ENCODE measurements around the gene SH3GL2.
A peak's percentile ranks its signal among the peaks of the same experiment; 100 is the strongest.
"Not testable (repeated sequence)": the region's sequence is repeated elsewhere in the genome, so short reads cannot be mapped to it uniquely, and the experiment has no call there.

Gene SH3GL2

DNA sequence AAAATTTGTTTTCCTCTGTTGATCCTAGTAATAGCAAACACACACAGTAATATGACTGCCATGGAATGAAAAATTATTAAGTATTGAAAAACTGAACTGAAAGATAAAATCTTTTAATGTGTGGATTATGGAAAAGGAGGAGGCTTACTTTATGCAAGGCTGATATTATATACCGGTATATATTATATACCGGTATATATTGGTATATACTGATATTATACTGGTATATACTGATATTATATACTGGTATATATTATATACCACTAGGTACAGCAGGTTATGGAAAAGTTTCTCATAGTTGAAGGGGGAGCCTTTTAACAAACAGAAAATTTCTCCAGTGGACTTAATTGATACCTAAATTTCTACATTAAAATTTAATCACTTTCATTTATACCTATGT, 181.4 kb downstream of the SH3GL2 start:
- no peak for DNase-seq

DNA sequence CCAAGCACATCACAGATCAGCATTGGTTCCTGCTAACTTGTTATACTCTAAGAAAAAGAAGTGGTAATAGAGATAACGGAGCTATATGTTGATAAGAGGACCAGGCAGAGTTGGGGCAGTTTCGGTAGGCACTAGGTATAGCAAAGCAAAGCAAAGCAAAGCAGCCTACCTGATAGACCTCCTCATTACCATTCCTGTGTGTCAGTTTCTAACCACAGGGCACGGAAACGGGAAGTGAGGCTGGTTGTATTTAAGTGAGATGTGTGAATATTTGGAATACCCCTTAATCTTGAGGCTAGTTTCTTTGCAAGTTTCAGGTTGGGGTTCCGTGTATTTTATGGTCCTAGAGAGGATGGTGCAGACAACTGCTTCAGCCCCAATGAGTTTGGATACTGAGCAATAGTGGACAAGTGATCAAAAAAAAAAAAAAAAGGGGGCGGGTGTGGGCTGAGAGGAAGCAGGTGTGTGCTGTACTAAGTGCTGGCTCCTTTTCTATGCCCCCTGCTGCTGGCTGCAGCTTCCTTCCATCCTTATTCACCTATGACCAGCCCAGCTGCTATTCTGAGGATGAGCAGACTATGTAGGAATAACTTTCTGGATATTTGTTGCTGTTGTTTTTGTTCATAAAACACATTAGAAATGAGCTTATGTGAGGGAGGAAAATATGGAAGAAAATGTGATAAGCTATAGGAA, 183.3 kb downstream of the SH3GL2 start:
- DNase-seq, result no peak

DNA sequence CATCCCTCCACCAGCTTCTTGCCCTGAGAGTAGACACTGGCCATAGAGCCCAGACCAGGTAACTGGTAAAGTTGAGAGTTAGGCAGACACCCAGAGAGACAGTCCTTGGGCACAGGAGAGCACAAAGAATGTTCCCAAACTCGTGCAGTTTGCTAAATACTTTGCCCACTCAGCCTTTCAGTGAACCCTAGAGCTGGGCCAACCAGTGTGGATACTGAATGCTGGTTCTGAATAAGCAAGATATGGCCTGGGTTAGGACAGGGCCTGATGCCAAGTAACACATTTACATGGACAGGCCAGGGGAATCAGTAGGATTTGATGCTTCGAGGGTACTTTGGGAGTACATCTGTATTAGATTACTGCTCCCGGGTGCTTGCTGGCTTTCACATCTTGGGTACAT, 185.4 kb downstream of the SH3GL2 start:
- no peak for DNase-seq

DNA sequence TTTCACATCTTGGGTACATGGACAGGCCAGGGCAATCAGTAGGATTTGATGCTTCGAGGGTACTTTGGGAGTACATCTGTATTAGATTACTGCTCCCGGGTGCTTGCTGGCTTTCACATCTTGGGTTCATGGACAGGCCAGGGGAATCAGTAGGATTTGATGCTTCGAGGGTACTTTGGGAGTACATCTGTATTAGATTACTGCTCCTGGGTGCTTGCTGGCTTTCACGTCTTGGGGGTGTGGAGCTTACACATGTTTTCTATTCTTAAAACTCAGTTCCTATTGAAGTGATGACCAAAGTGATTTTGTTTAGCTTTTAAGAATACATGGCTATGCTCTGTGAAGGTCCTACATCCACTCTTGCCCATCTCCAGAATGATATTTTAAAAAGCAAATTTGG, 186.3 kb downstream of the SH3GL2 start:
- DNase-seq, result not testable (repeated sequence)

DNA sequence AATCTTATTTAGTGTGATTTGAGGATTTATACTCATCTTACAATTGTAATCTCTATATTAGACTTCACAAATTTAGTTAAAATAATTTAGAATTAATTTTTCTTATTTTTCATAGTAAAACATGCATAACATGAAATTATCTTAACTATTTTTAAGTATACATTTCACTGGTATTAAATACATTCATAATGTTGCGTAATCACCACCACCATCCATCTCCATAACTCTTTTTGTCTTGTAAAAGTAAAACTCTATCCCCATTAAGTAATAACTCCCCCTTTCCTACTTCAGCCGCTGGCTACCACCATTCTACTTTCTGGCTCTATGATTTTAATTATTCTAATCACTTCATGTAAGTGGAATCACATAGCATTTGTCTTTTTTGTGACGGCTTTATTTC, 193.4 kb downstream of the SH3GL2 start:
- DNase-seq, result no peak

DNA sequence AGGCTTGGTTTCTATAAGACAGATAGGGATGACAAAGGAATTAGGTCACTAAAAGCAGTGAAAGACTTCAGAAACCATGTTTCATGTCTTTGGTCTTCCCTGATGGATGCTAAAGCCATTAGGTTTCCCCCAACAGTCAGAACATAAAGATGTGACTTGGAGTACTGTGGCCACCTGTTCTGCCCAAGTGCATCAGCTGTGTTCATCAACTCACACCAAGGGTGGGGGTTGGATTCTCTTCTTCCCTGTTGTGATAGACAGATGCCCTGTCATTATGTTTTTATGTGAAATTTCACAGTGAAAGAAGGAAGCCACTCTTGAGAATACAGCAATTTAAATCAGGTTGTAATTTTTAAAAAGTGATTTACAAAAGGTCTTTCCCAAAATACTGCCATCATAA, 196.8 kb downstream of the SH3GL2 start:
- DNase-seq, result peak; percentile 13

DNA sequence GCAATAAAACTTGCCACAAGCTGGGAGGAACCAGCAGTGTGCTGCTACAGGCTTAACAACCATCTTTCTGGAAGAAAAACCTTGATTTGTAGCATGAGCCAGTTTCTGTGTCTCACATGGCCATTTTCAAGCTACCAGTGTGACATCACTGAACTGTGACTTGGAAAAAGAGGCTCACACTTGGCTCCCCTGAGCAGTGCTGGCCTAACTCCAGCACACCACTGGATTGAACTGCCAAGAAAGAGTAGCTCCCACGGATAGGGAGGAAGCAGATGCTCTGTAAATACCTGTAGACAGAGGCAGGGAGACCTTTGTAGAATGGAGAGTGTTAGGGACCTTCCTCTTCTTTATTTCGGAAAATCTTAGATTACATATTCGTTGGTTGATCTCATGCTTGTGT, 197.9 kb downstream of the SH3GL2 start:
- no peak for DNase-seq

DNA sequence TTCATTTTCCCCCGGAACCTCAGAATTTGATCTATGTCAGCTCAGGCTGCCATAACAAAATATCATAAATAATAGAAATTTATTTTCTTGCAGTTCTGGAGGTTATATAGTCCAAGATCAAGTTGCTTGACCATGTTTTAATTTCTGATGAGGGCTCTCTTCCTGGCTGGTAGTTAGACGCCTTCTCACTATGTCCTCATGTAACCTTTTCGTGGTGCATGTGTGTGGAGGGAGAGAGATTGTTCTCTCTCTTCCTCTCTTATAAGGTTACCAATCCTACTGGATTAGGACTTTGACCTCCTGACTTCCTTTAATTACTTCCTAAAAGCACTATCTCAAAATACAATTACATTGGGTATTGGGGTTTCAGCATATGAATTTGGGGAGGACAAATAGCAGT, 198.6 kb downstream of the SH3GL2 start:
- DNase-seq, result no peak

DNA sequence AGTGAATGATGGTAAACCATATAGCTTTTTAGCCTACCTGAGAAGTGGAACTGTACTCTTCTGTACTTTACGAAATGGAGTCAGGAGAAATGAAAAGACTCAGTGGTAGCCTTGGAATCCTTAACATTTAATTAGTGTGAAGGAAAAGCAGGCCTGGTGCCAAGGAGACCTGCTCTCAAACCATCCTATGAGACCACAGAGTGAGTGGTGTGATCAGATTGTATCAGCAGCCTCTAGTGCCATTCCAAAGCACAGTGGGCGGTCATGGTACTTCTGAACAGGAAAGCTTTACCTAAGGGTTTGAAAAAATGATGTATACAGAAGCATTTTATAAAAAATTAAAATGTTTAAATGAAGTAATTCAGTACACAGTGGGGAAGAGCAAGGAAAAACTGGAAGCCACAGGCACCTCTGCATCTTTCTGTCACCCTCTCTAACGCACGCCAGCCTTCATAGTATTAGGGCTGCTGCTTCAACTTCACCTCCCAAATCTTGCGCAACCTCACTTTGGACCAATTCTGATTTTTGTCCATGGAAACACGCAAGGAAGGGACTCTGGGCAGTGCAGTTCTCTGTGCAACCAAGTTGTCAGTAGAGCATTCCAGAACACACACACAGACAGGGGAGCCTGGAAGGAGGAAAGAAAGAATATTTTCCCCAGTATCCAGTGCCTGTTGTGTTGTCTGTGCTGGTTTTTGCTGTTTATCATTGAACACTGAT, 203.7 kb downstream of the SH3GL2 start:
- DNase-seq, result no peak

DNA sequence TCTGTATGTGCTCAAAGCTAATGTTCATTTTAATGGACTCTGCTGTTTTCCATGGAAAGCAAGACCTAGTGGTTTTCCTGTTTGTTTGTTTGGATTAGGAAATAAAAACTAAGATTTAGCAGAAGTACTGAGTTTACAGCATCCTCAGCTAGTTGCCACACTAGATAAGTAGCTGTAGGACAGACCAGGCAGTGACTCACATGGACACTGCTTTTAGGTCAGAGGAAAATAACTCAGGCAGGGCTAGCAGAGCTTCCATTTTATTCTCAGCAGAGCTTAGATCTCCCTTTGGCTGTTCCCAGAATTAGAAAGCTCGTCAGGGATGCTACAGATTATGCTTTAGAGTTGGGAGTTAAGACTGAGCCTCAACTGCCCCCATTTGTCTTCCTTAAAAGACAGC, 204.4 kb downstream of the SH3GL2 start:
- DNase-seq, result no peak

DNA sequence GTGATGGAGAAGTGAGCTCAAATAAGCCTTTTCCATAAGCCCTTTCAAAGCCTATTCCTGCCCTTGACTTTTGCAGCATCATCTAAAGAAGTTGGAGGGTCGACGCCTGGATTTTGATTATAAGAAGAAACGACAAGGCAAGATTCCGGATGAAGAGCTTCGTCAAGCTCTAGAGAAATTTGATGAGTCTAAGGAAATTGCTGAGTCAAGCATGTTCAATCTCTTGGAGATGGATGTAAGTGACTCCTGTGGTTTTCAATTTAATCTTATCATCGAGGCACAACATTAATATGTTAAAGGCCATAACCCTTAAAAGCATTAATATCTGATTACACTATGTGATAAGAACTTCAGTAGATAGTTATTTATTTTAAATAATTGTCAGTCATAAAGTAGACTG, 210.4 kb downstream of the SH3GL2 start:
- no peak for DNase-seq

DNA sequence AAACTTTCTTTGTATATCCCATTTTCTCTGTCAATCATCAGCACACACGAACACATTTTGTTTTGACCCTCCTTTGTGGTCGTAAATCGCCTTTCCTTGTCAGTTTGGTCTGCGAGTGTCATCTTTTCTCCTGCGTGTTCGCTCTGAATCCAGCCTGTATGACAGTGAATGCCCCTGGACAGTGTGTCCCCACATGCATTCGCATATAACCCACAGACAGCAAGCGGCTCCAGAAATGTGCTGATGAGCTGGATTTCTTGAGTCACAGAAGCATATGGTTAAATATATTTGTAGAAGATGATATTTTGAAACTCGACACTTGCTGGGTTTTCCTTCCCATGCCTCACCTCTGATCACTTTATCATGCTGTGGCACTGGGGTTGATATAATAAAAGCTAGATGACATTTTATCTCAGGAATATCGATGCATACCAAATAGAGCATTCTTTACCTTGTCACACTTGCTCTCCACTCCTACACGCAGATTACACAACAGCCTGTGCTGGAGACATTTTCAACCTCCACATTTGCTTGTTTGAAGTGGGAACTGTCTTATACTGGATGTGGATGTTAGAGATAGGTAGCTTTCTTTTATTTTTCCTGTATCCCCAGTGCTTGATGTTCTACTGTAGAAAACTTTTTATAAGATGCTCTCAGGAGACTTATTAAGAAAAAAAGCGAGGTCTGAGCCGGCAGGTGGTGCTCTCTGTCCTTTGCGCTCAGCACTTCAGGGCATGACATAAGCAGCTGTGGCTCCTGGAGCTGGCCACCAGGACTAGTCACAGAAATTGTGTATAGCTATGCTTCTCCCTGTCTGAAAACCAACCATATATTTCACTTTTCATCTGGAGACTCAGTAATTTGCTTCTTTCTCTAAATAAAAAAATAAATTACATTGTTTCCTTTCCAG, 215.1 kb downstream of the SH3GL2 start:
- no peak for DNase-seq

DNA sequence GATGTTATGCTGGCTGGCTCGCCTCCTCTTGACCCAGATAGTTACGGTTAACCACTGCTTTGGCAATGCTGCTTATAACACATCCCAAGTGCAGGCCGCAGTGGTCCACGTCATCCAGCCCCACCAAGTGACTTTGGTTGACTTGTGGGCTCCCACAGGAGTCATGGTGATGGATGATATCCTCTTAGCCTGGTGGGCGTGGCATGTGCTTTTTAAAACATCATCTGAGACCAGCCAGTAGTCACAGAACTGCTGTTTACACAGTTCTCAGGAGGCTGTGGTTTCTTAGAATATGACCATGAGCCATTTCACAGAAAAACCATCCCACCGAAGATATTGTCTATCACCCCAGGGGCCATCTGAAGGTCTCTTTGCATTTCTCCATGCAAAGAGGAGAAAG, 216.9 kb downstream of the SH3GL2 start:
- no peak for DNase-seq

DNA sequence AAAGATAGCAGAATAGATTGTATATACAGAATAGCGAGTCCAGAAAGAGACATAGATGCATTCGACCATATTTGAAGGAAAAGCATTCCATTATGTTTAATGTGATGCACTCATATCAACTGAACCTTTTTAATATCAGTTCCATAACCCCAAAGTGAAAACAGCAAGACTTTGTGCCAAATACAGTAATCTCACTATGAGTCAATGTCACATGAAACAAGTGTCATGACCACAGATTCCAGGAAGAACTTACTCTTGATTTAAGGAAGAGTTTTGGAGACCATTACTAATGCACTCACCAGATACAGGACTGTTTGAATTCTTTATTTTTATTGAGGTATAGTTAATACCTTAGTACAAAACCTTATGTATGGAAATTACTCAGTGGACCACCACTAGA, 220.5 kb downstream of the SH3GL2 start:
- DNase-seq, result no peak

DNA sequence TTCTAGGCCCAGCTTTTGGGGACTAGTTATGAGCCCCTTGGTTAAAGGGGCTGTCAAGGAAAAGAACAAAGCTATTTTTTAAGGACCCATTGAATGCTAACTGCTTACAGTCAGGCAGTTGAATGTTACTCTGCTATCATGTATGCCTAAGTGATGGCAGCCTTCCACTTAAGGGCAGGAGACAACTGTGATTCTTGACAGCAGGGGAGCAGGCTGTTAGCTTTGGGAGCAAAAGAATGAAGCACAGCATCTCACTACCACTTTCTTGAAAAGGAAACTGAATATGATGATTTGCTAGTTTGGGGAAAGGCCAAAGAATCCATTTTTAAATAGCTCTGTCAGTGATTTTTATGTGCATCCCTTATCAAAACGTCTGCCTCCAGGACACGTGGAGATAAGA, 221.6 kb downstream of the SH3GL2 start:
- no peak for DNase-seq

DNA sequence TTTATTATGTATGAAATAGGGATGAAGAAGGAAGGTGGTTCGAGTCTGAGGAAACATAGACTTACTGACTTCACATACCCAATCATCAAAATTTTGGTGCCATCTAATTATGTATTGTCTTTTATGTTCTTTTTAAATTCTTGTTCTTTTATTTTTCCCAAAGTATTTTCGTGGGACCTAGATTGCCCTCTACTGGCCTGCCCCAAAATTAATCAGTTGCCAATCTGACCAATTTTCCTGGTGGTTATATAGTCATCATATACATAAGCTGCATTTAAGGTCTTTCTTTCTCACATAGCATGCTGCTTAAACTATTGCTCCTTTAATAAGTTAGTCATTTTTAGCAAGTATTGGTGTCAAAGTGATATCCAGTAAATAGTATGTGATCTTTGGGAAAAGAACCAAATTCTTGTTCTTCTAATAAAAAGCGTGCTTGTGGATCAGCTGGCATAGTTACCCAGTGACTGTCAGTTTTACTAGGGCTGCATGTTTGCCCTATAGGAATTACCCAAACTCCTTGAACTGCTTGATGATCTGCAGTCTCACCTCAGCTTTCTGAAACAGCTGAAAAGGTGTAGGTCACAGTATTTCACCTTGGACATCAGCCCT, 223.5 kb downstream of the SH3GL2 start:
- DNase-seq, result no peak

DNA sequence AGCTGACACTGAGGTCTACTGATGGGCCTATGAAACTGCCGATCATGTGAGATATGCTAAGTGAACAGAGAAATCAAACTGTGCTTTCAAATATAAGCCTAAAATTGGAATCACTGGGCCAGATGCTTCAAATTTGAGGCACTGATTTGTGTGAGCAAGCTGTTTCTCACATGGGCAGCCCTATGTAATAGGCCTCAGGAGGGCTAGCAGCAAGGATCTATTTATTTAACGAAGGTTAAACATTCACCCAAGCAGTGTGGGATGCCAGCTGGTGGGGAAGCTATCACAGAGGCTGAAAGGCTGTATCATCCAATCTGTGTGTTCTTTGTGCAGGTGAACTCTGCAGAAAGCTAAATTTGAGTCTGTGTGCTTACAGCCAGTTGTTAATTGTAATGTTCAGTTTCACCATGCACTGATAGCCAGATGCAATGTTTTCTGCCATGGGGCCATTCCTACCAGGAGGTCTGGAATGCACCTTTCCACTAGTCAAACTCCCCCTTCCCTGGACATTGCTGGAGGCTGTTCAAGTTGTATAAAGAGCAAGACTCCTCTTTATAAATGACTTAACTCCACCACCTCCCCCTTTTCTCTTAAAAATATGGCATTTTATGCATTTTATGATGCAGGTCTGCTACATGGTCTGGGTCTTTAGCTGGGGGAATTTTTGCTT, 228.9 kb downstream of the SH3GL2 start:
- peak; percentile 41 for DNase-seq

DNA sequence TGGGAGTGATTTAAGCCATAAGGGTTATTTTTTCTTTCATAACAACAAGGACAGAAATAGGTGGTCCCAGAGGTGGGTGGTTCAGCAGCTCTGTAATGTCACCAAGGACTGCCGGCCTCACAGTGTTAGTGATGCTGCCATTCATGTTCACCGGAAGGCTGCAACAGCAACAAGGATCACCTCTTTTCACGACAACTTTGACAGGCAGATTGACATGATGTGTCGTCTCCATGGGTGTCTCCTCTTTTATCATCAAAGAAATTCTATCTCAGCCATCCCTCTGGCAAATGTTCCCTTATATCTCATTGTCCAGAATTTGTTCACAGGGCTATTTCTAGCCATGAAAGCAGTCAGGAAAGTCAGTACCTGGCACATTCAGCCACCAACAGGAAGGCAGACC, 231.5 kb downstream of the SH3GL2 start:
- DNase-seq, result no peak

DNA sequence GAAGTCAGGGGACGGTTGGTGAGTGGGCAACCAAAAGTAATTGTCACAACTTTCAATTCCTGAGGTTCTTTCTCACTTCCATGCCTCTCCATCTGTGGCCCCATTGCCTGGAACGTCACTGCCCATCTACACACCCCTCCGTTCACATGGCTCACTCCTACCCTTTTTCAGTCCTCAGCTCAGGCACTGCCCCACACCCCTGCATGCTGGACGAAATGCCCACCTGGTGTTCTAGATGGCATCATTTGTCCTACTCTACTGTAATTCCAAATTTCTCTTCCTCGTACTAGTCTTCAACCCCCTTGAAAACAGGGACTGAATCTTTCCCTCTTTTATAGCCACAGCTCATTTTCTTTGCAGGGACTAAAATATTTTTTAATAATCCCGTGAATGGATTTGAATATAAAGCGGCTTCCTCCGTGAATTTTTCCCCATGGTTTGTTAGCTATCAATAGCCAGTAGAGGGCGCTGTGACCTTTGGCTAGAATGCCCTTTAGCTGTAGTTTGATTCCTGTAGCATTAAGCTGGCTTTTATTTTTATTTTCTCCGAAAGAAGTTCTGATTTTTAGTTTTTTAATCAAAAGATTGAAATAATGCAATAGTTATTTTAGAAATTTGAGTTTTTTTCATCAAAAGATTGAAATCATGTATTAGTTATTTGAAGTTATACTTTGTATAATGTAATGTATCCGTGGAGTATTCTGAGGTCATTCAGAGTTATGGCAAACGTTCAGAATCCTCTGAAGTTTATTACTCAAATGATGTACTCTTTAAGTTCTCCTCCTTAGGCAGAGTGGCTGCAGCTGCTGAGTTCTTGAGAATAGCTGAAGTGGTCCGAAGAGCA, 232.1 kb downstream of the SH3GL2 start:
- no peak for DNase-seq

DNA sequence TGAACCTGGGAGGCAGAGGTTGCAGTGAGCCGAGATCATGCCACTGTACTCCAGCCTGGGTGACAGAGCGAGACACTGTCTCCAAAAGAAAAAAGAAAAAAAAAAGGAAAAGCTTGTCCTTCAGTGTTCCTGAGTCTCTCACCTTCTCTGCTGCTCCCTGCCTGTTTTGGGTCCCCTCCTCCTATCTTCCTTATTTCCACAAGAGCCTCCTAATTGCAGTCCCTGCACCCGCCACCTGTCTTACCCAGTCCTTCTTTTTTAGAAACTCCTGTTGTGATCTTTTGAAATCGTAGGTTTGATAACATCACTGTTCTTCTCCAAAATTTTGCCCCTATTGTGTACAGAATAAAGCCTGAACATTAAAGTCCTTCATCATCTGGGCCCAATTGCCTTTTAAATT, 234.9 kb downstream of the SH3GL2 start:
- DNase-seq, result no peak

DNA sequence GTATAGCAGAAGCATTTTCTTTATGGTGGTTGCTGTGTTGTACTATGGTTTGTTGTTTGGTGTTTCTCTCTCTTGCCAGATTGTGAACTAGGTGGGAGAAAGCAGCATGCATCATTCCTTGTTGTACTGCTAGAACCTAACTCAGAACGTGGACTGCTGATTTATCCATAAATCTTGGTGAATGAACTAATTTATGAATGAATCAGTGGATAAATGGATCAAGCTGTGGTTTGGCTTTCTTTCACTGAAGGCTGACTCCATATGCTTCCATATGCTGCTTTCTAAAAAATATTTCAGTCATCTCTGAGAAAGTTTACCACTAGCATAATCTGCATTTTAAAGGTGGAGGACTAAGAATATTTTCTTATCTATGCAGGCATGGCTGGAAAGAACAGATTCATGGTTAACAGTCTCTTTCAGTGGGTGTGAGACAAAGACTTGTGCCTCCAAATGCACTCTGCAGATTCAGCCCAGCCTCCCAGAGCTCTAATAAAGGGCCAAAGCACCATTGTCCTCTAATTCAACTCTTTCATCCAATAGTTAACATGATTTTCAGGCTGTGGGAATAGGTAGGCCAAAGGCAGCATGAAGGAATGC, 237.7 kb downstream of the SH3GL2 start:
- no peak for DNase-seq

Data from DMS 273 treated with DMSO at 0.1 percent for 48 hours (cell line).